ENCODE measurements around the gene GPR108. TPM values are rescaled to one million over a fixed set of nuclear protein-coding genes. Genes with fewer than 3 reads are reported as not detected.

The GPR108 gene
- total and polyA plus RNA-seq, 2 of the 8 experiments (the other 6 are each of a cell fraction or from before 2014, with no cell fraction given): 34.9 to 46.0 TPM

GRCh38 chr19:6699935-6700334 lies 37.4 kb downstream of the GPR108 start:
- no peak overlapping the region for H2BK20ac ChIP-seq (ENCODE audit: low read length)
- H2BK15ac ChIP-seq (ENCODE audit: low read length): no peak overlapping the region
- H3K4ac ChIP-seq (replicated peaks; ENCODE audit: insufficient read length, low read depth, low read length): no peak overlapping the region
- H3K4me3 ChIP-seq (ENCODE audit: extremely low read depth in 1 of 4, insufficient read depth in 2 of 4, low read depth in 3 of 4, low read length in 4 of 4): no peak overlapping the region
- H4K8ac ChIP-seq (ENCODE audit: extremely low read depth, insufficient read depth, low read length): no peak overlapping the region
- ChIA-PET POLR2A (ENCODE audit: partially characterized antibody) (no interaction called here), CTCF (ENCODE audit: partially characterized antibody) (no interaction called here)
- H3K14ac ChIP-seq (ENCODE audit: insufficient read length): no peak overlapping the region
- H3K9ac ChIP-seq (replicated peaks in 1 of 4; ENCODE audit: extremely low read depth in 1 of 4, low read depth in 3 of 4, low read length in 3 of 4): no peak overlapping the region
- H3K4me1 ChIP-seq (replicated peaks in 1 of 4; ENCODE audit: control insufficient read depth in 3 of 4, insufficient read depth in 4 of 4, low read length in 3 of 4): no peaks in the 10 kb centered on the region
- no peak overlapping the region for H2AK5ac ChIP-seq (ENCODE audit: low read depth, low read length)
- H3K9me3 ChIP-seq (ENCODE audit: insufficient read depth in 2 of 2, low read depth in 1 of 2, low read length in 1 of 2): no peaks in the 10 kb centered on the region
- no peak overlapping the region for H3K56ac ChIP-seq (replicated peaks; ENCODE audit: insufficient read length, low read depth, low read length)
- no peak overlapping the region for H3K27ac ChIP-seq (ENCODE audit: low read depth, low read length)
- H3K27me3 ChIP-seq (replicated peaks in 1 of 4; ENCODE audit: control insufficient read depth in 3 of 4, extremely low read depth in 1 of 4, insufficient read depth in 3 of 4, low read length in 3 of 4): no peaks in the 10 kb centered on the region
- no peaks in the 10 kb centered on the region for H3K36me3 ChIP-seq (ENCODE audit: control insufficient read depth in 2 of 4, insufficient read depth in 4 of 4, low read length in 3 of 4)
- no peak overlapping the region for H3K4me2 ChIP-seq (ENCODE audit: insufficient read depth in 1 of 2, low read depth in 2 of 2, low read length in 2 of 2)
- H3K79me1 ChIP-seq (ENCODE audit: low read depth, low read length): no peaks in the 10 kb centered on the region
- H4K91ac ChIP-seq (replicated peaks; ENCODE audit: insufficient read length, low read length): no peak overlapping the region
- no peak overlapping the region for H2AFZ ChIP-seq (ENCODE audit: low read length)
- H4K5ac ChIP-seq (ENCODE audit: insufficient read length, low read depth, low read length): no peak overlapping the region
- no peak overlapping the region for H3K23ac ChIP-seq (ENCODE audit: insufficient read length)
- H2BK120ac ChIP-seq (replicated peaks; ENCODE audit: low read depth, low read length): no peak overlapping the region
- DNase-seq (ENCODE audit: low read depth in 1 of 2, low spot score in 2 of 2): no peak
- no peak overlapping the region for H2BK5ac ChIP-seq (ENCODE audit: low read depth, low read length)
- no peak overlapping the region for H3K18ac ChIP-seq (ENCODE audit: extremely low read depth, low read length)
- FAIRE-seq: no peak
- H3K79me2 ChIP-seq (ENCODE audit: control insufficient read depth in 1 of 2, insufficient read depth in 2 of 2, low read length in 2 of 2): no peaks in the 10 kb centered on the region
- no peak overlapping the region for H2BK12ac ChIP-seq (ENCODE audit: low read depth, low read length)
- H4K20me1 ChIP-seq (replicated peaks in 1 of 2; ENCODE audit: control insufficient read depth in 1 of 2, insufficient read depth in 2 of 2, low read length in 2 of 2): no peaks in the 10 kb centered on the region
- TF ChIP-seq BRCA1 (IDR thresholded peaks at IDR 0.05; ENCODE audit: low read depth, low read length) (no peak), RFX5 (IDR thresholded peaks at IDR 0.05; ENCODE audit: borderline replicate concordance, low read depth, low read length) (no peak), SP4 (IDR thresholded peaks at IDR 0.05; ENCODE audit: low read length) (no peak), MAFK (IDR thresholded peaks at IDR 0.05; ENCODE audit: low read depth, low read length) (no peak), POU5F1 (IDR thresholded peaks at IDR 0.05; ENCODE audit: low read depth, low read length) (no peak), TCF12 (IDR thresholded peaks at IDR 0.05; ENCODE audit: low read depth, low read length) (no peak), ZNF274 (IDR thresholded peaks at IDR 0.05; ENCODE audit: borderline replicate concordance, extremely low read depth, low read length) (no peak), EP300 (IDR thresholded peaks at IDR 0.05; ENCODE audit: borderline replicate concordance in 1 of 2, low read depth in 2 of 2, low read length in 2 of 2) (no peak), SAP30 (IDR thresholded peaks at IDR 0.05; ENCODE audit: insufficient read depth, insufficient replicate concordance, low read length) (no peak), CHD1 (IDR thresholded peaks at IDR 0.05; ENCODE audit: low read depth, low read length) (no peak), RBBP5 (IDR thresholded peaks at IDR 0.05; ENCODE audit: borderline replicate concordance, low read depth, low read length) (no peak)
- no peaks in the 10 kb centered on the region for H3K23me2 ChIP-seq (ENCODE audit: low read depth, low read length)
